Liver (tissue), 9 donors: ENCODE data around the gene EN2. TPM values are rescaled to one million over a fixed set of nuclear protein-coding genes. Genes with fewer than 3 reads are reported as not detected.

Experiments
- DNase-seq: peaks from one replicate; pipeline ENCODE4 v3.0.0-alpha.2; 2017; ENCODE audit warnings: low spot score
- H3K27ac ChIP-seq, 2 donors: one replicate each; pipeline ENCODE4 v1.7.0; 2013; ENCODE audit warnings: inconsistent platforms in 2 of 2, low read length in 2 of 2, control low read depth in 1 of 2, low read depth in 1 of 2, mild to moderate bottlenecking in 1 of 2
- H3K27me3 ChIP-seq, 4 donors: one replicate each; pipeline versions ENCODE4 v1.6.1 to v1.7.0; 2013; ENCODE audit warnings: low read length in 3 of 4, inconsistent platforms in 1 of 4, mild to moderate bottlenecking in 1 of 4, moderate library complexity in 1 of 4; ENCODE audit not compliant: control insufficient read depth in 4 of 4, insufficient read depth in 4 of 4
- H3K36me3 ChIP-seq, 4 donors: one replicate each; pipeline versions ENCODE4 v1.6.1 to v1.7.0; 2013; ENCODE audit warnings: low read length in 3 of 4, mild to moderate bottlenecking in 3 of 4, low read depth in 1 of 4, moderate library complexity in 1 of 4; ENCODE audit not compliant: control insufficient read depth in 4 of 4, insufficient read depth in 3 of 4
- H3K4me1 ChIP-seq, 4 donors: one replicate each; pipeline versions ENCODE4 v1.6.1 to v1.7.0; 2013; ENCODE audit warnings: low read length in 3 of 4, mild to moderate bottlenecking in 3 of 4, moderate library complexity in 1 of 4; ENCODE audit not compliant: control insufficient read depth in 4 of 4, insufficient read depth in 4 of 4
- H3K4me3 ChIP-seq, 3 donors: one replicate each; pipeline versions ENCODE4 v1.6.1 to v1.7.0; 2013; ENCODE audit warnings: low read length in 3 of 3, control low read depth in 1 of 3, low read depth in 1 of 3, mild to moderate bottlenecking in 1 of 3
- H3K9ac ChIP-seq, 2 donors: one replicate each; pipeline ENCODE4 v1.7.0; 2013; ENCODE audit warnings: low read length in 2 of 2, mild to moderate bottlenecking in 2 of 2, moderate library complexity in 2 of 2, control low read depth in 1 of 2, low read depth in 1 of 2
- H3K9me3 ChIP-seq, 4 donors: one replicate each; pipeline versions ENCODE4 v1.6.1 to v1.7.0; 2013; ENCODE audit warnings: low read length in 3 of 4; ENCODE audit not compliant: control insufficient read depth in 4 of 4
- ATF3 ChIP-seq: IDR thresholded peaks from 2 replicates; pipeline ENCODE4 v1.6.1; 2016; ENCODE audit warnings: antibody characterized with exemption
- CTCF ChIP-seq: fragments of 150-350 bp; IDR thresholded peaks from 2 replicates; pipeline ENCODE4 v1.5.1; 2017; ENCODE audit warnings: improper control_type of control experiment, low read depth, low read length; ENCODE audit not compliant: missing input control
- EGR1 ChIP-seq, 2 donors: IDR thresholded peaks; 2 replicates each; pipeline ENCODE4 v1.6.1; 2016 to 2018; ENCODE audit warnings: antibody characterized with exemption in 2 of 2, low read depth in 2 of 2
- FOXA2 ChIP-seq: IDR thresholded peaks from 2 replicates; pipeline ENCODE4 v1.6.1; 2016; ENCODE audit warnings: antibody characterized with exemption
- GABPA ChIP-seq, 2 donors: IDR thresholded peaks in 1 of 2; conservative IDR thresholded peaks in 1 of 2; 2 replicates each; pipeline ENCODE4 v1.6.1; 2016; ENCODE audit warnings: antibody characterized with exemption in 2 of 2, mild to moderate bottlenecking in 1 of 2, moderate library complexity in 1 of 2
- HNF4A ChIP-seq, 2 donors: conservative IDR thresholded peaks; 2 replicates each; pipeline ENCODE4 v1.6.1; 2016; ENCODE audit warnings: antibody characterized with exemption in 2 of 2, mild to moderate bottlenecking in 2 of 2
- JUND ChIP-seq, 2 donors: IDR thresholded peaks; 2 replicates each; pipeline ENCODE4 v1.6.1; 2016; ENCODE audit warnings: antibody characterized with exemption in 2 of 2
- MAX ChIP-seq: IDR thresholded peaks from 2 replicates; pipeline ENCODE4 v1.6.1; 2016; ENCODE audit warnings: antibody characterized with exemption
- NR2F2 ChIP-seq: IDR thresholded peaks from 2 replicates; pipeline ENCODE4 v1.6.1; 2016; ENCODE audit warnings: antibody characterized with exemption
- RAD21 ChIP-seq, 2 donors: IDR thresholded peaks; 2 replicates each; pipeline ENCODE4 v1.6.1; 2016; ENCODE audit warnings: antibody characterized with exemption in 2 of 2, mild to moderate bottlenecking in 2 of 2
- REST ChIP-seq: IDR thresholded peaks from 2 replicates; pipeline ENCODE4 v1.6.1; 2016; ENCODE audit warnings: antibody characterized with exemption, mild to moderate bottlenecking
- RXRA ChIP-seq, 2 donors: IDR thresholded peaks; 2 replicates each; pipeline ENCODE4 v1.6.1; 2017 to 2018; ENCODE audit warnings: antibody characterized with exemption in 2 of 2, mild to moderate bottlenecking in 1 of 2
- SP1 ChIP-seq: IDR thresholded peaks from 2 replicates; pipeline ENCODE4 v1.6.1; 2018; ENCODE audit warnings: antibody characterized with exemption, mild to moderate bottlenecking
- TAF1 ChIP-seq: conservative IDR thresholded peaks from 2 replicates; pipeline ENCODE4 v1.6.1; 2016; ENCODE audit warnings: antibody characterized with exemption, mild to moderate bottlenecking
- YY1 ChIP-seq: IDR thresholded peaks from 2 replicates; pipeline ENCODE4 v1.6.1; 2016; ENCODE audit warnings: antibody characterized with exemption, mild to moderate bottlenecking
- ZBTB33 ChIP-seq: IDR thresholded peaks from 2 replicates; pipeline ENCODE4 v1.6.1; 2016; ENCODE audit warnings: antibody characterized with exemption
- WGBS: extraction: QIAGEN DNeasy Blood & Tissue Kit; methylation state at CpG from one replicate; pipeline ENCODE4 v1.1.7; 2013; 5-methylcytosine and 5-hydroxymethylcytosine counted together
- polyA plus RNA-seq, 2 donors: library from polyadenylated mRNA; stranded (reverse) in 1 of 2; unstranded in 1 of 2; fragments of 200-250 nt in 1 of 2; fragments of >200 nt in 1 of 2; fragmentation: Nextera tagmentation in 1 of 2; extraction: Ambion mirVana in 1 of 2; gene quantifications; one replicate each; pipeline versions ENCODE4 v1.2.1 to v1.2.3, GENCODE V29; 2013 to 2015
- total RNA-seq, 2 donors: library from RNA; depleted of rRNA; stranded (reverse); fragments of >200 nt; gene quantifications; one replicate each; pipeline ENCODE4 v1.2.3, GENCODE V29; 2014
- donor health status: healthy.
- donor health status: healthy.
- donor health status: healthy.
- donor health status: healthy.
- donor health status: healthy.

EN2 gene
- total and polyA plus RNA-seq, 4 donors, result under 0.01 TPM; not detected in 3

GRCh38 chr7:155488483-155489127, 30.7 kb downstream of the EN2 start:
- no peak overlapping the region for H3K4me3 ChIP-seq
- WGBS, result 58% methylated on average over 9 of the region's 9 CpGs
- no peaks in the 10 kb centered on the region for H3K9me3 ChIP-seq
- no peak for DNase-seq
- peaks cover 0 to 2% (median 0%) of the 10 kb centered on the region in 4 donors for H3K4me1 ChIP-seq
- TF ChIP-seq TAF1 (no peak), GABPA (IDR thresholded peaks at IDR 0.05 in 1 of 2, conservative IDR thresholded peaks at IDR 0.05 in 1 of 2) (no peak), FOXA2 (no peak), JUND (IDR thresholded peaks at IDR 0.05) (no peak), ZBTB33 (no peak), RAD21 (IDR thresholded peaks at IDR 0.05) (no peak), NR2F2 (no peak), MAX (no peak), CTCF (no peak)
- H3K36me3 ChIP-seq, result no peaks in the 10 kb centered on the region
- H3K27ac ChIP-seq, result no peak overlapping the region
- no peak overlapping the region for H3K9ac ChIP-seq
- peaks cover 2 to 16% (median 9%) of the 10 kb centered on the region in 4 donors for H3K27me3 ChIP-seq

- TF ChIP-seq EGR1 (IDR thresholded peaks at IDR 0.05; ENCODE audit: low read depth in 2 of 2), result no peak
- no peak for TF ChIP-seq HNF4A (conservative IDR thresholded peaks at IDR 0.05)
- TF ChIP-seq RAD21 (IDR thresholded peaks at IDR 0.05), result no peak
- TF ChIP-seq YY1, result no peak
- TF ChIP-seq MAX, result no peak
- TF ChIP-seq GABPA (IDR thresholded peaks at IDR 0.05 in 1 of 2, conservative IDR thresholded peaks at IDR 0.05 in 1 of 2), result no peak
- TF ChIP-seq JUND (IDR thresholded peaks at IDR 0.05), result no peak
- TF ChIP-seq ATF3, result no peak
- TF ChIP-seq REST, result no peak
- TF ChIP-seq RXRA (IDR thresholded peaks at IDR 0.05), result no peak
- no peak for TF ChIP-seq SP1
- Histone ChIP-seq H3K4me1 (peaks cover 0 to 2% (median 0%) of the 10 kb centered on the region in 4 donors), H3K9ac (no peak overlapping the region), H3K9me3 (no peaks in the 10 kb centered on the region), H3K36me3 (no peaks in the 10 kb centered on the region), H3K4me3 (no peak overlapping the region), H3K27me3 (peaks cover 0 to 16% (median 6%) of the 10 kb centered on the region in 4 donors), H3K27ac (no peak overlapping the region)
- no peak for DNase-seq
- 74% methylated on average over 20 of the region's 20 CpGs for WGBS
Measured at GRCh38 chr7:155489158-155489840, 31.4 kb downstream of the EN2 start.
